Ramos (cell line): ENCODE measurements around the gene SDCCAG8.

Experiments used
- in situ Hi-C: fragments of 300-500 bp; cut with MboI; formaldehyde crosslinking; loops from one replicate; pipeline ENCODE4 v1.14.3; 2022; ENCODE audit warnings: low sequenced_read_pairs; ENCODE audit not compliant: unreplicated experiment

SDCCAG8 gene

DNA sequence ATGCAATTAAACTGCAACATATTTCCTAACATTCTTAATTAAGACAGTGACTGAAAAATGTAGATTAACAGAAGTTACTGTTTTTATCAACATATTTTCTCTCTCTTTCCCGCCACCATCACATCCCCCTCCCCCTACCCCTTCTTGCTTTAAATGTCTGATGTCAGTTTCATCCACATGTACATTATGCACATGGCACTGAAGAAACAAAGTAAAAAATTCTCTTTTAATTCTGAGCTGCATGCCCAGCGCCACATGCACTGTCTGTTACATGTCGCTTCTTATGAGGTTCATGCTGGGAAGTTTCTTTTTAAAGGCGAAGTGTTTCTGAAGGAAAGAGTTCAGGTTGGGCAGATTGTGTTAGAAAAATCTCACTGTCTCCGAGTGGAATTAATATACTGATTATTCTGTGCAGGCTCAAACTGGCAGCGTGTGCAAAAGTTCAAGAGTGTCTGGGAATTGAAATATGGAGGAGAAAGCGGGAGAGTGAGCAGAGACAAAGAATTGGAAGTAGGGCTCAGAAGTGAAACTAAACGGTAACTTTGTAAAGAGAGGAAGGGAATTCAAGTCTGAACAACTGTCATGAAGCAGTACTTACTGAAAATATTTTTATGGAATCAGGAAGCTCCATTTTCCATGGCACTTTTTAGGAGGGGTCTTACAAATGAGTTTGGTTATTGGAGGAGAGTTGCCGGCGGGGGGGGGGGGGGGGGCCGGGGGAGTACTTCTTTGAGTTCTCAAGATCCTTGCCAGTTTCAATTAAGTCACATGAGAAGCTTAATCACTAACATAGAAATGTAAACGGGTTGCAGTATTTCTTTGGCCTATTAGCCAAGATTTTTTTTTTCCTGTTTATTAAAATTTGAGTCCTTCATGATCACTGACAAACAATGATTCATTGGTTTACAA is 217.6 kb downstream of the SDCCAG8 start:
- in situ Hi-C loops: no loop called here

DNA sequence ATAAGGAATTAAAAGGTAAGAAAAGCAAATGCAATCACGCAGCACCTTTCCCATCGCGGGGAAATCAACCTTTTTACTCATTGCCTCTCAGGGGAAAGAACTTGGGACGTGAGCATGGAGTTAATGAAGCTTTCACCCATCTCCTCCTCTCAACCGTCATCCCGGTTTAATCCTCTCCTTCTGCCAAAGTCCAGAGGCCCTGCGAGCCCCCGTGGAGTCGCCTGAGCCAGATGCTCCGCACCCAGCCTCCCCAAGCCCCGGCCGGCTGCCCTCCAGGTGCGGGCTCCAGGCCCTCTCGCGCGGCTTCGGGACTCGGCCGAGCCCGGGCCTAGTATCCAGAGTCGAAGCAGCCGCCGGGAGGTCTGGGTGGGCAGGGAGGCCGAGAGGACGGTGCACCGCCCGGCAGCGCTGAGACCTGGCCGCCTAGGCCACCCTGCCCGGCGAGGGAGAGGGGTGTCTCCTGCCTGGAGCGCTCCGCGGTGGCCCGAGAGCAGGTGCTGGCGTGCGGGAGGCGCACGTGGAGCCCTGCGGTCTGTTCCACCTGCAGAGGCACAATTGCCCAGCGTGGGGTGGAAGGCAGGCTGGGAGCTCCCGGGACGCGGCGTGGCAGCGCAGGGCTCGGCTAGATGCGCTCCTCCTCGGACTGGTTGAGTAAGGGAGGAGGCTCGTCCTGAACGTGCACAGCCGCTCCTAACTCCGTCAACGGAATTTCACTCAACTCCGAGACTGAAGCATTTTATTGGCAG is 218.5 kb downstream of the SDCCAG8 start:
- in situ Hi-C loops: no loop called here

DNA sequence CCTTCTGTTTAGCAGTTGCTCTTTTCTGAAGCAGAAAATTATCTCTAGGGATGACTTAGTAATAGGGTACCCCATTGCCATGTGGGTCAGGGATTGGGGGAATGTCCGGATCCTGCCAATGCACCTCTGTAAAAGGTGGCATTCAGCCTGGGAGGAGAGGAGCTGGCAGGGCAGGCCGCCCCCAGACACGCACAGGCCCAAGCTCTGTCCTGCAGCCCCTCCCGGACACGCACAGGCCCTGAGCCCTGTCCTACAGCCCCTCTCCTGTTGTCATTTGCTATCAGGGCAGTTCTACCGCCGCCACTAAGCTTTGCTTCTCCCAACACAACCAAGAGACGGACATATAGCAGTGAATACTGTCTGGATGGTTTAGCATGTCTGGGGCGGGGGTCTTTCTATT is 219.1 kb downstream of the SDCCAG8 start:
- in situ Hi-C loops: no loop called here

DNA sequence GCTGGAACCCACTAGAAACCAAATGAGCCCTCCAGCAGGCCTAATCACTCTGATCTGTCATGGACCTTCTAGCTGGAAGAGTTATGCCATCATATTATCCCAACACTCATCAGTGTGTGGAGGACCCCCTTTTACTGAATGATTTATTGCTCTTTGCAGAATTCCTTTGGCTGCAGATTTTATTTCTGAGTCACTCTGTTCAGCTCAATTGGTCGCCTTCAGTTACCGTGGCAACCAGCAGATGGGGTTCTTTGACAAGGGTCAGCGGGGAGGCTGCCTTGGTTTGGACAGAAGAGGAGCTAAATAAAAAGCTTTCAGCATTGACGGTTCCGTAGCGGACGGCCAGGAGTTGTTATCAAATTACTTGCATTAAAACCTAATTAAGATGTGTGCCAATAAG is 220.1 kb downstream of the SDCCAG8 start:
- in situ Hi-C loops: no loop called here

DNA sequence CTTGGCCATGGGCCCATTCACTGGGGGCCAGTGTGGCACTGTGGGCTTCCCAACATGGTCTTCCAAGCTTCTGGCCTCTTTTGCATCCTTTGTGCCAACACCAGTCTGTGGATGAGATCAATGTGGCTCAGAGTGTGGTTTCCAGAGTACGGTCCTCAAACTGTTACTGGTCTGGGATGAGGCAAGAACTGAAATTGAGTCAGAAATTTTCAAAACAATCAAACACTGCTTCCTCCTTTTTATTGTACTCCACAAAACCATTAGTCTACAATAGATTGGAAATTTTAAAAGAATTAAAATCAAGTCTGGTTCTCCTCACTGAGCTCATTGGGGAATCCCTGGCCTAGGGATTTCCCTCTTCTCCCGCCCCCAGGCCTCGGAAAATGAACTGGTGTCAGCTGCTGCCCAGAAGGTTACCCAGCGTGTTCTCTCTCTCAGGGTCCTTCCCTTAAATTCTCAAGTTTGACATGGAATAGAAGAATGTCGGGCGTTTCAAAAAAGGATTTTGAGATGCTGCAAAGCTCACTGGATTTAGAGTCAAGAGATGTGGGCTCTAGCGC is 222.0 kb downstream of the SDCCAG8 start:
- in situ Hi-C loops: no loop called here

DNA sequence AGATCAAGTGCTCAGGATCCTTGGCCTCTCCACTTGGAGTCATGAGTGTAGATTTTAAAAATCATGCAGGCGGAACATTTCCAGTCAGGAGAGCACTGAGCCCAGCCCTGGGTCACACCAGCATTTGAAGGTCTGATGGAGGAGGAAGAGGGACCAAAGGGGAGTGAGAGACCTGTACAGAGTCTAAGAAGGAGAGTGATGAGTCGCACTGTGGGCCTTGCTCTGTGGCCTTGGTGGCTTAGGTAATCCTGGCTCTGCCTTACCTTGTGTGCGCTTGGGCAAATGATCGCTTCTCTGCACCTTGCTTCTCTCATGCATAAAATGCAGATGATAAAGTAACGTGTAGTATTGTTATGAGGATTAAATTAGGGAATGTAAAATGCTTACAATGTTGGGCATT is 225.3 kb downstream of the SDCCAG8 start:
- in situ Hi-C loops: no loop called here

DNA sequence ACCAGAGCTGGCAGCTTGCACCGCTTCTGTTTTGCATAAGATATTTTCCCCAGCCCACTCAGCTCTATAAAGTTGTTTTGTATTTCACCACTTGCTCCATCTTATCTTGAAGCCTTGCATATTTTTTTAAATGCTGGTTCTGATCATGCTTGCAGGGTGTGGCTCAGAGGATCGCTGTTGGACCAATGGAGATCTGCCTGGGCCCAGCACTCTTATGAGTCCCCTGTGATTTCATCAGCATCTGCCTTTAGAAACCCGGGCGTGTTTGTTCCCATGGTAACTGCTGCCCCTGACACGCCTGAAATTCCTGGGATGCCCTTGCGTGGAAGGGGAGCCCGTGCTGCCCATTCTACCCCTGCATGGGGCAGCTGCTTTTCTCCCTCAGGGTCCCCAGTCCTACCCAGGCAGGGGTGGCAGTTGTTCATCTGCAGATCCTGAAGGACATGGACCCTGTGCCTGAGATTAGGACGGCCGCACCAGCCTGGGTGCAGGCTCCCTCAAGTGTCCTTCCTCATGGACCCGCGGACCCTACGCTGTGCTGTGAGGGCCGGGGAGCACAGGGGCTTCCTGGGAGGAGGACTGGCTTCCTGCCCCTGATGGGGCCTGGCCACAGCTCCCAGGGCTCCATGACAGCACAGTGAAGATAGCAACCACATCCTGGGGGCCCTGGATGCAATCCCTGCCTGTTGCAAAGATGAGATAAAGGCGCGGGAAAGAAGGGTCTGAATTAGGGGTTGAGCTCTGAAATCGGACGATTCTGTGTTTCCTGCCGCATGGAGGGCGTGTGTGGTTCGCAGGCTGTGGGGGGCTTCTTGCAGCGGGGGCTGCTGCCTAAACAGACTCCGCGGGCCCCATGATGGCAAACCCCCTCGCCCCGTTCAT is 226.5 kb downstream of the SDCCAG8 start:
- in situ Hi-C loops: no loop called here

DNA sequence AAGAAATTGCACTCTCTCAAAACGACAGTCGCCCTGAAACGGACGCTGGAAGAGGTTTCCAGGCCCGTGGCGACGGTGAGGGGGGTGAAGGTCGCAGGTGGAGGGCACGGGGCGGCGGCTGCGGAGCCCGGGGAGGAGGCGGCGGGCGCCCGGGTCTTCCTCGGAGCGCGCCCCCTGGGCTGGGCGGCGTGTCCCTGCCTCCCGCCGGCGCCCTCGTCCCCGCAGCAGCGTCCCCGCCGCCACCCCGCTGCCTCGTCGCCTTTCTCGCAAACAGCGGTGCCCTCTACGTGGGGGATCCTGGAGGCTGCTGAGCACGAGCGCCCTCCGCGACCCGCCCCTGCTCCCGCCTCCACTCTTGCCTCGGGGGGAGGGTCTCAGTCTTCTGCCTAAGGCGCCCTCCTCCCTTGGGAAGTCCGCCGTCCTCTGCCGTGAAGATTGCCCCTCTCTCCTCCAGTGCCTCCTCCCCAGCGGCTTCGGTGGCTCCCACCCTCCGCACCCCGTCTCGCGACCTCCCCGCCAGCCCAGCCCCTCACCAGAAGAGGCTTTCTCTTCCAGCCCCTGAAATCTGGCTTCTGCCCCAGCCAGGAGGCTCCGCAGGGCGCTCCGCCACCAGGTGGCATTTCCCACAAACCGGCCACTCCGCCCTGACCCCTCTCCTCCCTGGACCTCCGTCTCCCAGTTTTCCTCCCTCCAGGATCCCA is 227.4 kb downstream of the SDCCAG8 start:
- in situ Hi-C loops: no loop called here

DNA sequence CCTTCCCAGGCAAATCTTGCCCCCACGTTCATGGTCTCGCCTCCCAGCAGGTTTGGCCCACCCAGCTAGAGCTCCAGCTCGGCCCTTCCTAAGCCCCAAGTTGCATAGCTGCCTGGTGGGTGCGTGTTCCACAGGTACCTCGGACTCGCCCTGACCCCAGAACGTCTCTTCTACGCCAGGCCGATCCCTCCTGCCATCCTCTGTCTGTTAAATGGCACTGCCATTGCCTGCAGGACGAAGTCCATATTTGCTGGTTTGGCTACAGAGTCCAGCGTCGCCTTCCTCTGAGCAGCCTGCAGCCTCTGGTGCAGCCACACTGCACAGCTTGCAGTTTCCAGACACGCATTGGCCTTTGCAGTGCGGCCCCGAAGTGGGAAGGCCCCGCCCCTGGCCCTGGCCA is 228.1 kb downstream of the SDCCAG8 start:
- in situ Hi-C loops: no loop called here

DNA sequence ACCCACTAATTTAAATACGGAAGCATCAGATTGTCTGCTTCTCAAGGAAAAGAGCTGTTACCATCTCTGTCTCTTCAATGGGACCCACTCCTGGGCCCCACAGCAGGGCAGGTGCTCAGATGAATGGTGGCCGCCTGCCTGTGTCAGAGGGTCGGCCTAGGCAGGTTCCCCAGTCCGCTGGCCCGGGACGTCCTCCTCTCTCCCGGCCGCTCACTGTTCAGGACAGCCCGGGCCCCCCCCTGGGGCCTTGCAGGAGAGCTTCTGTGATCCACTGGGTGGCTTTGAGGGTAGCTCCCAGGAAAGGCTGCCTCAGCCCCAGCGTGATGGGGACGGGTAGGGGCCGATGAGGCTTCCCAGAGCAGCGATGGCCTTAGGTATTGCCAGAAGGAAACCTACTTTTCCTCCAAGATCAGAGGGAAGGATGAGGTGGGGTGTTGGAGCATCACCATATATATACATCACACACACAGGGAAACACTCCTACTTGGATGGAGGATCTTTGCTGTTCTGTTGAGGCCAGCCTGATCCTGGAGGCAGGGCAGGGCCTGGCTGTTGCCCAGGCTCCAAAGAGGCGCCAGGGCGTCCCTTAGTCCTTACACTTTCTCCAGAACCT is 231.3 kb downstream of the SDCCAG8 start:
- in situ Hi-C loops: no loop called here

DNA sequence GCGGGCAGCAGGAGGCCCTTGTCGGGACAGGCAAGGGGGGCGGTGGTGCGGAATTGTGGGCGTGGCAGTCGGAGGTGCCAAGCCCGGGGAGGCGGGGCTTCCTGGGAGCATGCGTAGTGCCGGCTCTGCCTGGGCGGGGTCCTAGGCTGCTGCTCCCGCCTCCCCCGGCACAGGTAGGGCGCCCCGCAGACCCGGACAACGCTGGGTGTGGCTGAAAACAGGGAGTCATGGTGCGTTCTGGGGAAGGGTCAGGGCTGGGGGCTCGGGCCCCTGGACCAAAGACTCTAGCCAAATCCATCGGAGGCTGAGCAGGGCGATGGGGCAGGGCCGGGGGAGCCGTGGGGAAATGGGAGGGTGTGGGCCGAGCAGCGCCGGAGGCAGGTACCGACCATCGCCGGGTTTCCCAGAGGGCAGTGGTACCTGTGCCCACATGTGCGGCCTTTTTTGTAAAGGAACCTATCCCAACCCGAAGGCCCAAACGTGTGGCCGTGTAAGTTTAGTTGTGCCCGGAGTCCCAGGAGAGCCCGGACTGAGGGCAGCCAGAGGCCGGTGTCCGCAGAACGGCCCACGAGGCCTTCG is 231.9 kb downstream of the SDCCAG8 start:
- in situ Hi-C loops: no loop called here

DNA sequence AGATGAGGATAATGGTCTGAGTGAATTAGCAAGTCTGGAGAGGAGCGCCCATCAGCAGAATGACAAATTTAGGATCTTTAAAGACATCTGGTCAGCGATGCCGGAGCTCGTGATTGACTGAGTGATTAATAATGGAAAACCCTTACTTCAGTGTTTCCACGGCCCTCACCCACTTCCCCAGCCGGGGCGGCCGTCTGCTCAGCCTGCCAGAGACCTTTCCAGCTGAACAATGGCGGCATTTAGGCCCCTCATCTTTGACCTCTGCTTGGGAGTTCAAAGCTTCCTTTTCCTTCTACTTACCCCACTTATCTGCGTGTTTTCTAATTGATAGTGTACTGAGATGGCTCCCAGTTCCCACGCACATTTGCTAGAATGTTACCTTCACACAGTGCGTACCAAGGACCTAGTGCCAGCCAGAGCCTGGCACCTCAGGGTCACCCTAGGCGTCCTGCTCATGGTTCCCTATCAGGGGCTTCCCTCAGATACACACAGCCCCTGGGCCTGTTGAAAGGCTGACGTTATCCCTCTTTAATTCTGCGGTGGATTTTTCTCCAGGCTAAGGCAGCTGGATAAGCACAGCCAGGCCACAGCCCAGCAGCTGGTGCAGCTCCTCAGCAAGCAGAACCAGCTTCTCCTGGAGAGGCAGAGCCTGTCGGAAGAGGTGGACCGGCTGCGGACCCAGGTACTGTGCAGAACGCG is 232.8 kb downstream of the SDCCAG8 start:
- in situ Hi-C loops: no loop called here

DNA sequence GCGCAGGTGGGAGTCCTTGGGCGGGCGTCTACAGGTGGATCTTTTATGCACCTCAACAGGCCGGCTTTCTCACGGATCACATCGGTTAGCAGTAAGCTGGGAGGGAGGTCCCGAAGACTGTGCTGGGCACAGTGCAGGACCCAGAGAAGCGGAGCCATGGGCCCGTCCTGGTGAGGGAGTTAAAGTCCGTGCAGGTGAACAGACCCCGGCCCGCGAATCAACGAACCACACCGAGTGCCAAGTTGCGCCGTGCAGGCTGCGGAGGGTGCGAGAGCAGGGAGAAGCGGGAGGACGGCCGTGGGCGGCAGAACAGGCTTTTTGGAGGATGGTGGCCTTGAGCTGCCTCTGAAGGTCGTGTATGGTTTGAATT is 233.3 kb downstream of the SDCCAG8 start:
- in situ Hi-C loops: no loop called here

DNA sequence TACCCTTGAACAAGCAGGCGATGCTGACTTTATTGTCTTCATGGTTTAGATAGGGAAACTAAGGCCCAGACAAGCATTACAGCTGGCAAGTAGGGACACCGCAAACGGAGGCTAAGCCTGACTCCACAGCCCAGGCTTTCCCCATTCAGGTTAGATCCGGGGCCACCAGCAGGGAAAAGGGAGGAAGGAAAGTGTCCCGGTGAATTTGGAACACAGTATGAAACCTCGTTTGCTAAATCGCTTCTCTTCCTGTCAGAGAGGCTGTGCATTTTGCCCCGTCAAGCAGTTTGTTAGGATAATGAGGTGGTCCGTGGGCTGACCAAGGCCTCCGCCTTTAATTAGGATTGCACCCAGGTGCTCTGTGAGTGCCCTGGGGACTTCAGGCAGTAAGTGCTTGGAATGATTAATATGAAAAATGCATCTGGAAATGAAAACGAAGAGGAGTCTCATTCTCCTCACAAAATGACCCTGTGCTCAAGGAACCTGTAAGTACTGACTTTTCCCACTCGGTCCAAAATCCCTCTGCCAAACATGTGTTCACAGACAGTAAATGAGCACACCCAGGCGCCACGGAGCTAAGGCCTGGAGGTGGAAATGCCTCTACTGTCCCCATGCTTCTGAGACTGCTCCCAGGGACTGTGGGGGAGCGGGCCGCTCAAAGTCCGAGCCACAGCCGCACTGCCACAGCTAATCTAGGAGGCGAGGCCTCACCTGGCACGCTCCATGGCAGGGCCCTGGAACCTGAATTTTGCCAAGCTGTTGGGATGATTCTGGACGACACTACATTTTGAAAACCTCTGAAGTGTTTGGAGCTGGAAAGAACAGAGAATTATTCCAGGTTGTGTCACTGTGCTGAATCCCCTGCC is 234.1 kb downstream of the SDCCAG8 start:
- in situ Hi-C loops: no loop called here

DNA sequence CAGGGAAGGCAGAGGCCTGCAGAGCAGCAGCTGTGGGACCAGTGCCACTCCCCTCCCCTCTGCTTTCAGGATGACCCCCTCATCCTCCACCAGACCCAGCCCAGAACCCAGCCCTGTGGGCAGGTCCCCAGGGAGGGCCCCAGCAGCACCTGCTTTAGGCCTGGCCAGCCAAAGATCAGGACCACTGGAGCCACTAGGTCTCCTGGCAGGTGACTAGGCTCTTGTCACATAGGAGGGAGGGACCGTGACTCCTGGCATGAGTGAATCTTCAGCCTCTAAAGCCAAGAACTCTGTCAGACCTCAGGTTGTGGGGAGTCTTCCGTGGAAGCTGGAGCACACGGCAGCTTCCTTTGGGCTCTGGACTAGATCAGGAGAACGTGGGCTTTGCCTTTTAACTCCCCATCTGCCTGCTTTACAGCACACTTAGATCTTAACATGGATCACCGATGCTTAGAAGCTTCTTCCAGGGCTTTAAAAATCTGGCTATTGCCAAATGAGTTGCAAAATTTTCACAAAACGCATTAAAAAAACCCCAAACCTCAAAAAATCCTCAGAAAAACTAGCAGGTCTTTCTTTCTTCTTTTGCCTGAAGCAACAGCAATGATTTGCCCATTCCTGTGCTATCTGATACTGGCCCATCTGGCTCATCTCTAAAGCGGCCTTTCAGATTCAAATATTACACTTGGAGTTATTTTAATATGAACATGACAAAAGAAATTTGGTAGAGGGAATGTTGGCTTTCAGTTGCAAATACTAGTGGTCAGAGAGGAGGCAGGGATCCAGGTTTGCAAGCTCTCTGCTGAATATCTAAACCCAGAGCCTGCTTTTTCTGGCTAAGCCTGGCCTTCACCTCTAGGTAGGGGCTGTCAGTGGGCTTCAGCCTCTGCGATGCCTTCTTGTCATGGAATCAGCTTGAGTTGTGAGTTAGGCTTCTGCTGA is 235.2 kb downstream of the SDCCAG8 start:
- in situ Hi-C loops: no loop called here
